Mucosa of rectum (tissue), 2 donors: Measurements from ENCODE around the gene ETDB.
"Not testable (repeated sequence)": the region's sequence is repeated elsewhere in the genome, so short reads cannot be mapped to it uniquely, and the experiment has no call there.

Experiments
- H3K27ac ChIP-seq, 2 donors: one replicate each; pipeline ENCODE4 v1.7.0; 2013; ENCODE audit warnings: inconsistent platforms in 2 of 2, low read depth in 2 of 2, low read length in 2 of 2
- H3K27me3 ChIP-seq, 2 donors: one replicate each; pipeline ENCODE4 v1.7.0; 2013; ENCODE audit warnings: low read length in 2 of 2; ENCODE audit not compliant: control insufficient read depth in 2 of 2, insufficient read depth in 2 of 2
- H3K36me3 ChIP-seq, 2 donors: one replicate each; pipeline ENCODE4 v1.7.0; 2013; ENCODE audit warnings: low read length in 2 of 2; ENCODE audit not compliant: control insufficient read depth in 2 of 2, insufficient read depth in 2 of 2
- H3K4me1 ChIP-seq, 2 donors: one replicate each; pipeline ENCODE4 v1.7.0; 2013; ENCODE audit warnings: low read length in 2 of 2, mild to moderate bottlenecking in 1 of 2; ENCODE audit not compliant: control insufficient read depth in 2 of 2, insufficient read depth in 2 of 2
- H3K4me3 ChIP-seq, 2 donors: one replicate each; pipeline ENCODE4 v1.7.0; 2013; ENCODE audit warnings: low read length in 2 of 2
- H3K9ac ChIP-seq, 2 donors: one replicate each; pipeline ENCODE4 v1.7.0; 2013; ENCODE audit warnings: low read length in 2 of 2, low read depth in 1 of 2, mild to moderate bottlenecking in 1 of 2
- H3K9me3 ChIP-seq, 2 donors: one replicate each; pipeline ENCODE4 v1.7.0; 2013; ENCODE audit warnings: low read length in 2 of 2; ENCODE audit not compliant: control insufficient read depth in 2 of 2
- donor health status: healthy.
- donor health status: Normal muscosa, but diverticular disease.

The ETDB gene

DNA sequence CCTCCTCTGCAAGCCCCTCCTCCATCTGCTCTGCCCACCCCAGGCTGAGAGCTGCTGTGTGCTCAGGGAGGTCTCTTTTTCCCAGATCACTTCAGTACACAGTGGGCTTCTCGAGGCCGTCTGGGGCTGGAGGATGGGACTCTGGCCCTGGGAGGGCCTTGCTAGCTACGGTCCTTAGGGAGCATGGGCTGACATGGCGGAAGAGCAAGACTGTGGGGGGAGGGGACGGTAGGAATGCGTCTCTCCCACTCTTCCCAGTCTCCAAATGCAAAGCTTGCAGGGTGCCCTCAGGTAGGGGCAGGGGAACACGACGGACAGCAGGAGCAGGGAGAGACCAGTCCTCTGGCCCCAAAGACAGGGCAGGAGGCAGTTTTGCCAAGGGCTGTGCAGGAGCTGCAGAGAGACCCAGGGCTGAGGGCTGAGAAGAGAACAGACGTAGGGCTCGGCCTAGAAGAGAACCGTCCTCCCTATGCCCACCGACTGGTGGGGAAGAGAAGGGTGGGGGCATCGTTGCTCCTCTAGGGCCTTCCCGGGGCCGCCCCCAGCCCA, 23.1 kb downstream of the ETDB start:
- not testable (repeated sequence) for H3K27ac ChIP-seq, H3K27me3 ChIP-seq

GRCh38 chrX:135095715-135096114, 24.6 kb downstream of the ETDB start:
- Histone ChIP-seq H3K9ac (no peak overlapping the region), H3K36me3 (no peaks in the 10 kb centered on the region), H3K27ac (no peak overlapping the region), H3K9me3 (no peaks in the 10 kb centered on the region), H3K4me1 (peaks cover 0 to 4% of the 10 kb centered on the region in 2 donors), H3K27me3 (peaks cover 2 to 3% of the 10 kb centered on the region in 2 donors), H3K4me3 (no peak overlapping the region)

More for the DNA sequence above, 23.1 kb downstream of the ETDB start:
- H3K9ac ChIP-seq, H3K4me1 ChIP-seq, H3K36me3 ChIP-seq, H3K9me3 ChIP-seq: not testable (repeated sequence)
- peak overlapping the region; percentile 54 to 55 for H3K4me3 ChIP-seq

DNA sequence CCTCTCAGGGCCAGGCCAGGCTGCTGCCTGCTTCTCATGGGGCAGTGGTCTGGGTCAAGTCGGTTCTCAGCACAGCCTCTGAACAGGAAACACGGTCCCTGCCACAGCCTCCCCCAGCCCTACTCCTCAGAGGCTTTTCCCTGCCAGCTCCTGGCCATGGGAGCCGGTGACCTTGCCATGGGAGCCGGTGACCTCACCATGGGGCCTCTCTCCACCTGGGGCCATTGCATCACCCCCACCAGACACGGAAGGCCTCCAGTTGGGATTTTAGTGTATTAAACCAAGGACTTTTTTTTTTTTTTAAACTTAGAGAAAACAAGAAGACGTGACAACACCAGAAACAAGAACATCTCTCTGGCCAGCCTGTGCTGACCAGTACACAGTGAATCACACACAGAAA, 25.6 kb downstream of the ETDB start:
- H3K4me1 ChIP-seq: peaks cover 0 to 4% of the 10 kb centered on the region in 2 donors
- no peaks in the 10 kb centered on the region for H3K36me3 ChIP-seq
- no peak overlapping the region for H3K4me3 ChIP-seq
- H3K9me3 ChIP-seq: no peaks in the 10 kb centered on the region
- H3K27ac ChIP-seq: no peak overlapping the region
- peaks cover 2% of the 10 kb centered on the region in 2 donors for H3K27me3 ChIP-seq
- no peak overlapping the region for H3K9ac ChIP-seq

- Histone ChIP-seq H3K4me3 (no peak overlapping the region), H3K9ac (no peak overlapping the region), H3K4me1 (no peaks in the 10 kb centered on the region), H3K27me3 (peaks cover 0 to under 1% of the 10 kb centered on the region in 2 donors), H3K36me3 (no peaks in the 10 kb centered on the region), H3K27ac (no peak overlapping the region), H3K9me3 (no peaks in the 10 kb centered on the region)
Observed at GRCh38 chrX:135089126-135089525, 31.2 kb downstream of the ETDB start.

DNA sequence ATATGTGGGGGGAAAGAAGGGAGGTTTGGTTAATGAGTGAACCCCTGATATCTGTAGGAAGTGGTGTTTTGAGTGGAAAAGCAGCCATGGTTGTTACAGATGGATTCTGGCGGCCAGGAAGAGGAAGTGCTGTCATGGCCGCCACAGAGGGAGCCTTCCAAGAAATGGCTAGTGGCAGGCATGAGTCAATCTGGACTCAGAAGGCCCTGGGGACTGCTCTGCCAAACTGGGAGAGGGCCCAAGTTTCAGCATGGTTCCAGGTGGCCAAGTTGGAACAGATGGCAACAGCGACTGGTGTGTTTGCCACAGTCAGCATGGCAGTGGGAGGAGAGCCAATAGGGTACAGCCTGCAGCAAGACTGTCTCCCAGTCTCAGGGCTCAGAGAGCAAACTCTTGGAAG, 32.5 kb downstream of the ETDB start:
- H3K27me3 ChIP-seq: no peaks in the 10 kb centered on the region
- H3K4me3 ChIP-seq: no peak overlapping the region

GRCh38 chrX:135086197-135086854, 34.0 kb downstream of the ETDB start:
- Histone ChIP-seq H3K36me3 (no peaks in the 10 kb centered on the region), H3K9ac (no peak overlapping the region), H3K27me3 (no peaks in the 10 kb centered on the region), H3K4me1 (no peaks in the 10 kb centered on the region), H3K27ac (no peak overlapping the region), H3K9me3 (no peaks in the 10 kb centered on the region), H3K4me3 (no peak overlapping the region)

More for the DNA sequence above, 32.5 kb downstream of the ETDB start:
- Histone ChIP-seq H3K4me1 (no peaks in the 10 kb centered on the region), H3K9me3 (no peaks in the 10 kb centered on the region), H3K36me3 (no peaks in the 10 kb centered on the region), H3K9ac (no peak overlapping the region), H3K27ac (no peak overlapping the region)

DNA sequence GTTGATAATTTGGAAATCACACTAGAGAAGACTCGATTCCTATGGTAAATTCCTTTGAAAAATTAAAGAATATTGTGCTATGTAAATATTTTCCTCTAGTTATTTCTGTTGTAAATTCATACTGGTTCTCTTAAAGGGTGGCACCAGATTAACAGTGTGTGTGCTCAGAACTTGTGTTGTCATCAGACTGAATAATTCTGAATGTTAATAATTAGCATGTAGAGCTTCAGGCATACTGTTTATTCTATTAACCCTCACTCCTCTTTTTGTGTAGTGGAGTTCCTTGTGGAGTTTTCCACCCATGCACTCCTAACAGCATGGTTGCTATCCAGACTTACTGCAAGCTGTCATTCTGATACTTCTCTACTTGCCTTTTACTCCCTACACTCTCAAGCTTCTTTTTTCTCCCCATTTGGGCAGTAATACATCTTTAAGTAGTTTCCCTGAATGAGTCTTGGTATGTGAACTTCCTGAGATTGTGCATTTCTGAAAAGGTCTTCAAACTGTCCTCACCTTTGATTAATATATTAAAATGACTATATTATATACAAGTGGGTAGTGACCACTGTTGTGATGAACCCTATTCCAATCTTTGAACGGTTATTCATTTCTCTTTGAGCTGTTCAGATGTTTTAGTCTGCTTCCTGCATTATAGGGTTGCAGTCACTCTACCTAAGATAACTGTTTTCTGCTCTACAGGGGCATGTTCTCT, 38.5 kb downstream of the ETDB start:
- no peaks in the 10 kb centered on the region for H3K36me3 ChIP-seq
- H3K9ac ChIP-seq: no peak overlapping the region
- no peaks in the 10 kb centered on the region for H3K9me3 ChIP-seq
- no peak overlapping the region for H3K27ac ChIP-seq
- H3K4me3 ChIP-seq: no peak overlapping the region
- H3K27me3 ChIP-seq: peaks cover 0 to 3% of the 10 kb centered on the region in 2 donors
- no peaks in the 10 kb centered on the region for H3K4me1 ChIP-seq
